Prostate gland (tissue), 2 donors: Measurements from ENCODE around the gene KLRC3. TPM values are rescaled to one million over a fixed set of nuclear protein-coding genes. Genes with fewer than 3 reads are reported as not detected.
A peak's percentile ranks its signal among the peaks of the same experiment; 100 is the strongest.
"Not testable (repeated sequence)": the region's sequence is repeated elsewhere in the genome, so short reads cannot be mapped to it uniquely, and the experiment has no call there.

Experiments
- DNase-seq: peaks from one replicate; pipeline ENCODE4 v3.0.0-alpha.2; 2019; ENCODE audit warnings: low spot score
- H3K27ac ChIP-seq, 2 donors: fragments of 200-600 bp; sonication (generic); 2 replicates each; pipeline ENCODE4 v1.5.1; 2017 to 2019
- H3K27me3 ChIP-seq: fragments of 200-600 bp; sonication (generic); replicated peaks from 2 replicates; pipeline ENCODE4 v1.5.1; 2019; ENCODE audit not compliant: insufficient read depth
- H3K36me3 ChIP-seq, 2 donors: fragments of 200-600 bp; sonication (generic); 1 replicate in 1 of 2; 2 replicates in 1 of 2; pipeline versions ENCODE4 v1.5.1 to v1.8.1; 2017 to 2019
- H3K4me1 ChIP-seq: fragments of 200-600 bp; sonication (generic); replicated peaks from 2 replicates; pipeline ENCODE4 v1.5.1; 2019
- H3K4me3 ChIP-seq, 2 donors: fragments of 200-600 bp; sonication (generic); 2 replicates each; pipeline ENCODE4 v1.5.1; 2017 to 2019
- H3K9me3 ChIP-seq: fragments of 200-600 bp; sonication (generic); 2 replicates; pipeline ENCODE4 v1.5.1; 2017
- CTCF ChIP-seq, 4 experiments: fragments of 200-600 bp in 2 of 4; fragments of 450-650 bp in 2 of 4; sonication (generic) in 2 of 4; IDR thresholded peaks; 1 replicate in 3 of 4; 2 replicates in 1 of 4; pipeline ENCODE4 v1.5.1; 2016 to 2019; ENCODE audit warnings: antibody characterized with exemption in 4 of 4, mild to moderate bottlenecking in 2 of 4, moderate library complexity in 2 of 4
- POLR2A ChIP-seq: fragments of 450-650 bp; IDR thresholded peaks from one replicate; pipeline ENCODE4 v1.6.1; 2016; ENCODE audit warnings: antibody characterized with exemption, mild to moderate bottlenecking
- POLR2AphosphoS5 ChIP-seq: sonication (generic); formaldehyde crosslinking; IDR thresholded peaks from one replicate; pipeline ENCODE4 v1.6.1; 2017; ENCODE audit warnings: antibody characterized with exemption
- WGBS: methylation state at CpG from one replicate; pipeline ENCODE4 v1.1.5; 2018; 5-methylcytosine and 5-hydroxymethylcytosine counted together
- intact Hi-C: fragments of 100-400 bp; cut with DNase I; formaldehyde crosslinking; loops from one replicate; pipeline ENCODE4 v1.14.2; 2022
- total RNA-seq, 2 donors: library from RNA; depleted of rRNA; stranded (reverse); fragments of >200 nt; gene quantifications; one replicate each; pipeline ENCODE4 v1.1.0, GENCODE V29; 2016

The KLRC3 gene
- total RNA-seq, 2 donors from 2014 or later: not detected

GRCh38 chr12:10388624-10389413 is 31.6 kb downstream of the KLRC3 start:
- no peaks in the 10 kb centered on the region for H3K9me3 ChIP-seq
- WGBS: 64% methylated on average over 9 of the region's 9 CpGs
- intact Hi-C loops: no loop called here

GRCh38 chr12:10387498-10387897 is 32.9 kb downstream of the KLRC3 start:
- WGBS: 96% methylated on average over 6 of the region's 6 CpGs
- H3K4me1 ChIP-seq, H3K9me3 ChIP-seq, DNase-seq, H3K36me3 ChIP-seq, H3K27ac ChIP-seq, H3K27me3 ChIP-seq, H3K4me3 ChIP-seq, intact Hi-C loops: not testable (repeated sequence)

More at GRCh38 chr12:10388624-10389413, 31.6 kb downstream of the KLRC3 start:
- H3K27me3 ChIP-seq: no peaks in the 10 kb centered on the region
- no peaks in the 10 kb centered on the region for H3K36me3 ChIP-seq
- no peak overlapping the region for H3K4me3 ChIP-seq
- no peak overlapping the region for H3K27ac ChIP-seq
- TF ChIP-seq POLR2AphosphoS5 (no peak), POLR2A (no peak), CTCF (IDR thresholded peaks at IDR 0.05) (no peak)
- H3K4me1 ChIP-seq: no peaks in the 10 kb centered on the region
- no peak for DNase-seq

GRCh38 chr12:10386857-10387256 is 33.5 kb downstream of the KLRC3 start:
- no peak for DNase-seq
- no peak overlapping the region for H3K4me3 ChIP-seq
- no peaks in the 10 kb centered on the region for H3K4me1 ChIP-seq
- H3K36me3 ChIP-seq: no peaks in the 10 kb centered on the region
- intact Hi-C loops: no loop called here
- no peaks in the 10 kb centered on the region for H3K27me3 ChIP-seq
- no peaks in the 10 kb centered on the region for H3K9me3 ChIP-seq
- H3K27ac ChIP-seq: no peak overlapping the region
- 68% methylated on average over 1 of the region's 1 CpG for WGBS
- TF ChIP-seq CTCF (IDR thresholded peaks at IDR 0.05) (no peak), POLR2AphosphoS5 (no peak), POLR2A (no peak)

DNA sequence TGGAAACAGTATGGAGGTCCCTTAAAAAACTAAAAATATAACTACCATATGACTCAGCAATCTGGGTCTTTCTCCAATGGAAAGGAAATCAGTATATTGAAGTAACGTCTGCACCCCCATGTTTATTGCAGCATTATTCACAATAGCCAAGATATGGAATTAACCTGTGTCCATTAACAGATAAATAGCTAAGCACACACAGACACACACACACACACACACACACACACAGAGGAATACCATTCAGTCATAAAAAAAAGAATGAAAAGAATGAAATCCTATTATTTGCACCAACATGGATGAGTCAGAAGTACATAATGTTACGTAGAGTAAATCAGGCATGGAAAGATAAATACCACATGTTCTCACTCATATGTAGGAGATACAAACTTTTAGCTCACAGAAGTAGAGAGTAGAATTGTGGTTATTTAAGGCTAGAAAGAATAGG is 35.2 kb downstream of the KLRC3 start:
- Histone ChIP-seq H3K27me3 (no peaks in the 10 kb centered on the region), H3K9me3 (no peaks in the 10 kb centered on the region), H3K27ac (no peak overlapping the region), H3K36me3 (no peaks in the 10 kb centered on the region), H3K4me3 (no peak overlapping the region), H3K4me1 (no peaks in the 10 kb centered on the region)
- intact Hi-C loops: no loop called here
- 43% methylated on average over 2 of the region's 2 CpGs for WGBS
- DNase-seq: no peak
- TF ChIP-seq POLR2A: no peak
- TF ChIP-seq POLR2AphosphoS5: peak; percentile 63

- no peak for TF ChIP-seq POLR2AphosphoS5
- no peak for TF ChIP-seq CTCF (IDR thresholded peaks at IDR 0.05)
- TF ChIP-seq POLR2A: no peak
- DNase-seq: no peak
- H3K36me3 ChIP-seq: no peaks in the 10 kb centered on the region
- WGBS: 93% methylated on average over 3 of the region's 3 CpGs
- H3K27ac ChIP-seq: no peak overlapping the region
- intact Hi-C loops: no loop called here
- no peaks in the 10 kb centered on the region for H3K27me3 ChIP-seq
- no peaks in the 10 kb centered on the region for H3K4me1 ChIP-seq
- H3K9me3 ChIP-seq: no peaks in the 10 kb centered on the region
- no peak overlapping the region for H3K4me3 ChIP-seq
Measured at GRCh38 chr12:10384191-10384590, 36.2 kb downstream of the KLRC3 start.
